Thoracic aorta (tissue), 2 donors: Measurements from ENCODE around the gene VSIG8. TPM values are rescaled to one million over a fixed set of nuclear protein-coding genes. Genes with fewer than 3 reads are reported as not detected.

Source experiments
- ATAC-seq: fragments of 150-250 bp; one replicate; pipeline ENCODE4 v1.8.0; 2017; ENCODE audit warnings: low read depth; ENCODE audit not compliant: insufficient number of reproducible peaks, low FRiP score
- DNase-seq: peaks from one replicate; pipeline ENCODE4 v3.0.0-alpha.2; 2020; ENCODE audit warnings: low spot score
- H3K27ac ChIP-seq, 2 donors: fragments of 200-600 bp; sonication (generic); 1 replicate in 1 of 2; 2 replicates in 1 of 2; pipeline ENCODE4 v1.5.1; 2016; ENCODE audit warnings: mild to moderate bottlenecking in 2 of 2, moderate library complexity in 2 of 2
- H3K27me3 ChIP-seq: fragments of 200-600 bp; sonication (generic); replicated peaks from 2 replicates; pipeline ENCODE4 v1.6.0; 2016; ENCODE audit warnings: mild to moderate bottlenecking; ENCODE audit not compliant: insufficient read depth
- H3K36me3 ChIP-seq: fragments of 200-600 bp; sonication (generic); one replicate; pipeline ENCODE4 v1.5.1; 2016
- H3K4me1 ChIP-seq, 2 donors: fragments of 200-600 bp; sonication (generic); 1 replicate in 1 of 2; 2 replicates in 1 of 2; pipeline versions ENCODE4 v1.5.1 to v1.6.0; 2016; ENCODE audit warnings: low read depth in 2 of 2, mild to moderate bottlenecking in 1 of 2; ENCODE audit not compliant: control insufficient read depth in 1 of 2
- H3K4me3 ChIP-seq: fragments of 200-600 bp; sonication (generic); 2 replicates; pipeline ENCODE4 v1.5.1; 2016; ENCODE audit warnings: mild to moderate bottlenecking
- H3K9me3 ChIP-seq: fragments of 200-600 bp; sonication (generic); 2 replicates; pipeline ENCODE4 v1.5.1; 2016
- CTCF ChIP-seq: fragments of 200-600 bp; sonication (generic); IDR thresholded peaks from one replicate; pipeline ENCODE4 v1.5.1; 2019; ENCODE audit warnings: antibody characterized with exemption
- total RNA-seq, 2 donors: library from RNA; depleted of rRNA; stranded (reverse); fragments of >200 nt; gene quantifications; one replicate each; pipeline versions ENCODE4 v1.1.0 to v1.2.3, GENCODE V29; 2016

The VSIG8 gene
- total RNA-seq, 2 donors from 2014 or later: not detected

DNA sequence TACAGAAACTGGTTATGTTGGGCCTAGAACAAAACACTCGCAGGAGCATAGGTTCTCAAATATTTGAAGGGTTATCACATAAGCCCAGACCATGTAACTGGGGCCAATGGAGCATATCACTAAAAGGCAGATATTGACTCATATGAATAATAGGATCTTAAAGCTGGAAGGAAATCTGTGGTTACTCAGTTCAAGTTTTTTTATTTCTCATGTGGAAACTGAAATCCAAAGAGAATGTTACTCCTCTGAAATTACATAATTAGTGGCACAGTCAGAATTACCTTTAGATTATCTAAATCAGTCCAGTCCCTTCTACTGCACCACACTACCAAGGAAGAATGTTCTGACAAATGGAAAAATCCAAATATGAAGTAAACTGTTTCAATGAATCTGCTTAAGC is 23.7 kb downstream of the VSIG8 start:
- Histone ChIP-seq H3K9me3 (no peaks in the 10 kb centered on the region), H3K4me1 (peaks cover 0 to 4% of the 10 kb centered on the region in 2 donors), H3K27ac (no peak overlapping the region), H3K4me3 (no peak overlapping the region), H3K27me3 (no peaks in the 10 kb centered on the region), H3K36me3 (peaks cover 5% of the 10 kb centered on the region)
- TF ChIP-seq CTCF: no peak
- DNase-seq (no peak), ATAC-seq (no peak)

DNA sequence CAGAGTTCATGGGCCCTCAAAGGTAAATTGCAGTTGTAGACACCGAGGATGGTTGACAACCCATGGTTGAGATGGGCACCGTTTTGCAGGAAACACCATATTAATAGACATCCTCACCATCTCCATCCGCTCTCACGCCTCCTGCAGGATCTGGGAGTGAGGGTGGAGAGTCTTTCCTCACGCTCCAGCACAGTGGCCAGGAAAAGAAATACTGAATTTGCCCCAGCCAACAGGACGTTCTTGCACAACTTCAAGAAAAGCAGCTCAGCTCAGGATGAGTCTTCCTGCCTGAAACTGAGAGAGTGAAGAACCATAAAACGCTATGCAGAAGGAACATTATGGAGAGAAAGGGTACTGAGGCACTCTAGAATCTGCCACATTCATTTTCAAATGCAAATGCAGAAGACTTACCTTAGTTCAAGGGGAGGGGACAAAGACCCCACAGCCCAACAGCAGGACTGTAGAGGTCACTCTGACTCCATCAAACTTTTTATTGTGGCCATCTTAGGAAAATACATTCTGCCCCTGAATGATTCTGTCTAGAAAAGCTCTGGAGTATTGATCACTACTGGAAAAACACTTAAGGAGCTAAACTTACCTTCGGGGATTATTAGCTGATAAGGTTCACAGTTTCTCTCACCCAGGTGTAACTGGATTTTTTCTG is 26.5 kb downstream of the VSIG8 start:
- ATAC-seq (no peak), DNase-seq (no peak)
- TF ChIP-seq CTCF: no peak
- Histone ChIP-seq H3K27me3 (no peaks in the 10 kb centered on the region), H3K9me3 (no peaks in the 10 kb centered on the region), H3K36me3 (peaks cover 5% of the 10 kb centered on the region), H3K27ac (no peak overlapping the region), H3K4me1 (peaks cover 0 to 4% of the 10 kb centered on the region in 2 donors), H3K4me3 (no peak overlapping the region)

DNA sequence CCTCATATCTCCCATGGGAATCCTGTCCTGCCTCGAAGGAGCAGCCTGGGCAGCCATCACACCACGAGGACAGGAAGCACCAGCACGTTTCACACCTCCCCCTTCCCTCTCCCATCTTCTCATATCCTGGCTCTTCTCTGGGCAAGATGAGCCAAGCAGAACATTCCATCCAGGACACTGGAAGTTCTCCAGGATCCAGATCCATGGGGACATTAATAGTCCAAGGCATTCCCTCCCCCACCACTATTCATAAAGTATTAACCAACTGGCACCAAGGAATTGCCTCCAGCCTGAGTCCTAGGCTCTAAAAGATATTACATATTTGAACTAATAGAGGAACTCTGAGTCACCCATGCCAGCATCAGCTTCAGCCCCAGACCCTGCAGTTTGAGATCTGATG is 27.1 kb downstream of the VSIG8 start:
- H3K4me1 ChIP-seq: peaks cover 0 to 6% of the 10 kb centered on the region in 2 donors
- H3K36me3 ChIP-seq: peaks cover 1% of the 10 kb centered on the region
- H3K27ac ChIP-seq: no peak overlapping the region
- H3K4me3 ChIP-seq: no peak overlapping the region
- H3K9me3 ChIP-seq: no peaks in the 10 kb centered on the region
- ATAC-seq (no peak), DNase-seq (no peak)
- H3K27me3 ChIP-seq: no peaks in the 10 kb centered on the region
- TF ChIP-seq CTCF: no peak

DNA sequence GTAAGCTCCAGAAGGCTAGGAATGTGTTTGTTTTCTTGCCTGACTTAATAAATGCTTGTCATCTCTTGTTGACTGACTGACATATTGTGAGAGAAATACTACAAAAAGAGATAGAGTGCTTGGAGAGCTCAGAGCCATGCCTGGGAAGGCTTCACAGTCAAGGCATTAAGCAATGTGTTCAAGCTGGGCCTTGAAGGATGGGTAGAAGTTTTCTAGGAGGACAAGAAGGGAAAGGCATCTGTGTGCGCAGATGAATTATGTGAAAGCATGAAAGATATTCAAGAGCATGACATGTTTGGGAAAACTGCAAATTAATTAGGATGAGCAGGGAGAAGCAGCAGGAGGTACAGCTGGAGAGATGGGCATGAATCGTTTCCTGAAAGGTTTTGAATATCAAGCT is 30.1 kb downstream of the VSIG8 start:
- Histone ChIP-seq H3K27me3 (no peaks in the 10 kb centered on the region), H3K4me1 (peaks cover 3 to 15% of the 10 kb centered on the region in 2 donors), H3K9me3 (no peaks in the 10 kb centered on the region), H3K36me3 (no peaks in the 10 kb centered on the region), H3K4me3 (no peak overlapping the region), H3K27ac (no peak overlapping the region)
- TF ChIP-seq CTCF: no peak
- DNase-seq: no peak
- no peak for ATAC-seq

GRCh38 chr1:159831412-159832141 is 30.9 kb downstream of the VSIG8 start:
- Histone ChIP-seq H3K27me3 (no peaks in the 10 kb centered on the region), H3K4me3 (no peak overlapping the region), H3K9me3 (no peaks in the 10 kb centered on the region), H3K4me1 (peaks cover 3 to 15% of the 10 kb centered on the region in 2 donors), H3K36me3 (no peaks in the 10 kb centered on the region), H3K27ac (no peak overlapping the region)
- ATAC-seq (no peak), DNase-seq (no peak)
- TF ChIP-seq CTCF: no peak
